H9 (cell line): ENCODE measurements around the gene ITPK1. TPM values are rescaled to one million over a fixed set of nuclear protein-coding genes. Genes with fewer than 3 reads are reported as not detected.

Experiments
- DNase-seq: peaks from one replicate; pipeline ENCODE4 v3.0.0-alpha.2; 2017
- H2AFZ ChIP-seq: one replicate; pipeline ENCODE4 v1.6.1; 2013; ENCODE audit warnings: mild to moderate bottlenecking, low read length, control low read depth, moderate library complexity
- H2AK5ac ChIP-seq: 2 replicates; pipeline ENCODE4 v1.6.1; 2013; ENCODE audit warnings: low read length, control low read depth, mixed read lengths; ENCODE audit not compliant: insufficient read length
- H2BK120ac ChIP-seq: one replicate; pipeline ENCODE4 v1.6.1; 2013; ENCODE audit warnings: low read depth, mild to moderate bottlenecking, low read length, control low read depth, inconsistent platforms; ENCODE audit not compliant: poor library complexity, severe bottlenecking
- H2BK12ac ChIP-seq: 2 replicates; pipeline ENCODE4 v1.6.1; 2013; ENCODE audit warnings: low read length, control low read depth, mixed read lengths, low read depth; ENCODE audit not compliant: insufficient read length
- H2BK15ac ChIP-seq: 2 replicates; pipeline ENCODE4 v1.6.1; 2013; ENCODE audit warnings: low read depth, low read length, control low read depth
- H2BK20ac ChIP-seq: one replicate; pipeline ENCODE4 v1.6.1; 2013; ENCODE audit warnings: low read depth, mild to moderate bottlenecking, low read length, control low read depth, inconsistent platforms; ENCODE audit not compliant: poor library complexity, severe bottlenecking
- H2BK5ac ChIP-seq: 2 replicates; pipeline ENCODE4 v1.6.1; 2013; ENCODE audit warnings: low read length, control low read depth, mixed read lengths; ENCODE audit not compliant: insufficient read length
- H3K14ac ChIP-seq: 2 replicates; pipeline ENCODE4 v1.6.1; 2013; ENCODE audit warnings: low read length, control low read depth; ENCODE audit not compliant: insufficient read depth
- H3K18ac ChIP-seq: 2 replicates; pipeline ENCODE4 v1.6.1; 2013; ENCODE audit warnings: low read depth, mild to moderate bottlenecking, mixed read lengths, low read length, control low read depth; ENCODE audit not compliant: insufficient read length
- H3K23ac ChIP-seq: 2 replicates; pipeline ENCODE4 v1.6.1; 2013; ENCODE audit warnings: low read length, control low read depth, mixed read lengths, low read depth; ENCODE audit not compliant: insufficient read length
- H3K23me2 ChIP-seq: 2 replicates; pipeline ENCODE4 v1.6.1; 2013; ENCODE audit warnings: low read depth, mild to moderate bottlenecking, mixed read lengths, low read length, control low read depth; ENCODE audit not compliant: insufficient read length, poor library complexity, severe bottlenecking
- H3K27ac ChIP-seq: 2 replicates; pipeline ENCODE4 v1.5.1; 2013; ENCODE audit warnings: low read length, control low read depth, mixed read lengths, low read depth; ENCODE audit not compliant: insufficient read length
- H3K27me3 ChIP-seq: 2 replicates; pipeline ENCODE4 v1.6.1; 2013; ENCODE audit warnings: low read length, control low read depth, inconsistent platforms; ENCODE audit not compliant: insufficient read depth
- H3K4ac ChIP-seq: 2 replicates; pipeline ENCODE4 v1.6.1; 2013; ENCODE audit warnings: low read depth, mild to moderate bottlenecking, control low read depth, inconsistent platforms, low read length, moderate library complexity
- H3K4me1 ChIP-seq: 2 replicates; pipeline ENCODE4 v1.6.1; 2013; ENCODE audit warnings: low read length, control low read depth, inconsistent platforms; ENCODE audit not compliant: insufficient read depth
- H3K4me2 ChIP-seq: 2 replicates; pipeline ENCODE4 v1.6.1; 2013; ENCODE audit warnings: low read length, control low read depth, mixed read lengths; ENCODE audit not compliant: insufficient read length, insufficient read depth
- H3K56ac ChIP-seq: 2 replicates; pipeline ENCODE4 v1.6.1; 2013; ENCODE audit warnings: low read depth, mild to moderate bottlenecking, mixed read lengths, low read length, control low read depth; ENCODE audit not compliant: insufficient read length
- H3K79me1 ChIP-seq: 2 replicates; pipeline ENCODE4 v1.6.1; 2013; ENCODE audit warnings: low read depth, mild to moderate bottlenecking, moderate library complexity, low read length, control low read depth, inconsistent platforms; ENCODE audit not compliant: insufficient read depth, poor library complexity, severe bottlenecking
- H3K79me2 ChIP-seq: 2 replicates; pipeline ENCODE4 v1.6.1; 2013; ENCODE audit warnings: low read length, control low read depth, inconsistent platforms; ENCODE audit not compliant: insufficient read depth
- H3K9ac ChIP-seq: 2 replicates; pipeline ENCODE4 v1.6.1; 2013; ENCODE audit warnings: low read length, control low read depth, mixed read lengths; ENCODE audit not compliant: insufficient read length; ENCODE audit errors: extremely low read depth
- H3K9me3 ChIP-seq: one replicate; pipeline ENCODE4 v1.6.1; 2013; ENCODE audit warnings: low read depth, low read length, inconsistent platforms; ENCODE audit not compliant: control insufficient read depth
- H3T11ph ChIP-seq: one replicate; pipeline ENCODE4 v1.6.1; 2013; ENCODE audit warnings: mild to moderate bottlenecking, low read length, control low read depth, inconsistent platforms
- H4K20me1 ChIP-seq: one replicate; pipeline ENCODE4 v1.6.1; 2013; ENCODE audit not compliant: control insufficient read depth, insufficient read length, insufficient read depth
- H4K5ac ChIP-seq: 2 replicates; pipeline ENCODE4 v1.6.1; 2013; ENCODE audit warnings: low read depth, mild to moderate bottlenecking, mixed read lengths, low read length, control low read depth; ENCODE audit not compliant: insufficient read length
- H4K8ac ChIP-seq: replicated peaks from 2 replicates; pipeline ENCODE4 v1.6.1; 2013; ENCODE audit warnings: low read length, control low read depth, mixed read lengths, low read depth; ENCODE audit not compliant: insufficient read length
- H4K91ac ChIP-seq: 2 replicates; pipeline ENCODE4 v1.6.1; 2013; ENCODE audit warnings: low read depth, mild to moderate bottlenecking, moderate library complexity, mixed read lengths, low read length, control low read depth; ENCODE audit not compliant: insufficient read length
- H3K27ac Mint-ChIP-seq, 3 experiments: 2 replicates in 2 of 3; 3 replicates in 1 of 3; pipeline ENCODE4 v1.8.0; 2020 to 2021; ENCODE audit warnings: mixed read lengths in 3 of 3, mild to moderate bottlenecking in 1 of 3, moderate library complexity in 1 of 3
- H3K27me3 Mint-ChIP-seq: 2 replicates; pipeline ENCODE4 v1.8.0; 2021; ENCODE audit warnings: low read depth, mild to moderate bottlenecking, moderate library complexity, mixed read lengths
- H3K36me3 Mint-ChIP-seq, 3 experiments: 2 replicates in 2 of 3; 3 replicates in 1 of 3; pipeline ENCODE4 v1.8.0; 2020 to 2021; ENCODE audit warnings: low read depth in 3 of 3, mixed read lengths in 3 of 3; ENCODE audit not compliant: insufficient read depth in 1 of 3
- H3K4me1 Mint-ChIP-seq, 2 experiments: 2 replicates each; pipeline ENCODE4 v1.8.0; 2020; ENCODE audit warnings: mixed read lengths in 2 of 2
- H3K4me3 Mint-ChIP-seq, 2 experiments: 2 replicates in 1 of 2; 3 replicates in 1 of 2; pipeline ENCODE4 v1.8.0; 2020 to 2021; ENCODE audit warnings: mild to moderate bottlenecking in 2 of 2, mixed read lengths in 2 of 2, moderate library complexity in 1 of 2
- H3K9me3 Mint-ChIP-seq, 2 experiments: 2 replicates in 1 of 2; 3 replicates in 1 of 2; pipeline ENCODE4 v1.8.0; 2020; ENCODE audit warnings: mild to moderate bottlenecking in 2 of 2, mixed read lengths in 2 of 2, moderate library complexity in 1 of 2
- WGBS: extraction: QIAGEN DNeasy Blood & Tissue Kit; methylation state at CpG from one replicate; pipeline ENCODE4 v1.1.7; 2013; ENCODE audit warnings: missing lambda C conversion rate, low lambda C conversion rate, mixed read lengths; ENCODE audit not compliant: insufficient read length; ENCODE audit errors: extremely low coverage; 5-methylcytosine and 5-hydroxymethylcytosine counted together
- total RNA-seq: library from RNA; stranded (reverse); gene quantifications from 2 replicates; pipeline ENCODE4 v1.2.1, GENCODE V29; 2021
- TF ChIP-seq, protein P1 (sequence below): fragments of 200-600 bp; sonication (generic); conservative IDR thresholded peaks from 3 replicates; pipeline ENCODE4 v1.8.0; 2021; ENCODE audit warnings: antibody characterized with exemption, mild to moderate bottlenecking

Gene ITPK1
- total RNA-seq, 1 experiment from 2014 or later = 92.7 TPM

DNA sequence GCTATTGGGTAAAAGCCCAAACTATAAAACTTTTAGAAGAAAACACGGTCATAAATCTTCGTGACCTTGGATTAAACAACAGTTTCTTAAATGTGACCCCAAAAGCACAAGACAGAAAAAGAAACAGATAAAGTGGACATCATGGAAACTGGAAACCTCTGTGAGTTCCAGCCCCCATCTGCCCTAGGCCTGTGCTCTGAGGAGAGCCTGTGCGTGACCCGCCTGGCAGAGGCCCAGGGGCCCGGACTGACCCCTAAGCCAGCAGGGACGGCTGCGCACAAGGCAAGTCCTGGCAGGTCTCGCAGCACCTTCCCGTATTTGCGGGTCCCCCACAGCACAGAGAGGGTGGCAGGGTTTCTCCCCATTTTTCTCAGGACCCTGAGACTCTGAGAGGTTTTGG, 116.8 kb downstream of the ITPK1 start:
- DNase-seq = no peak
- TF ChIP-seq, protein P1, sequence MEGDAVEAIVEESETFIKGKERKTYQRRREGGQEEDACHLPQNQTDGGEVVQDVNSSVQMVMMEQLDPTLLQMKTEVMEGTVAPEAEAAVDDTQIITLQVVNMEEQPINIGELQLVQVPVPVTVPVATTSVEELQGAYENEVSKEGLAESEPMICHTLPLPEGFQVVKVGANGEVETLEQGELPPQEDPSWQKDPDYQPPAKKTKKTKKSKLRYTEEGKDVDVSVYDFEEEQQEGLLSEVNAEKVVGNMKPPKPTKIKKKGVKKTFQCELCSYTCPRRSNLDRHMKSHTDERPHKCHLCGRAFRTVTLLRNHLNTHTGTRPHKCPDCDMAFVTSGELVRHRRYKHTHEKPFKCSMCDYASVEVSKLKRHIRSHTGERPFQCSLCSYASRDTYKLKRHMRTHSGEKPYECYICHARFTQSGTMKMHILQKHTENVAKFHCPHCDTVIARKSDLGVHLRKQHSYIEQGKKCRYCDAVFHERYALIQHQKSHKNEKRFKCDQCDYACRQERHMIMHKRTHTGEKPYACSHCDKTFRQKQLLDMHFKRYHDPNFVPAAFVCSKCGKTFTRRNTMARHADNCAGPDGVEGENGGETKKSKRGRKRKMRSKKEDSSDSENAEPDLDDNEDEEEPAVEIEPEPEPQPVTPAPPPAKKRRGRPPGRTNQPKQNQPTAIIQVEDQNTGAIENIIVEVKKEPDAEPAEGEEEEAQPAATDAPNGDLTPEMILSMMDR = no peak

More for the DNA sequence above, 116.8 kb downstream of the ITPK1 start:
- H3K23me2 ChIP-seq = no peaks in the 10 kb centered on the region
- no peak overlapping the region for H2BK15ac ChIP-seq
- no peak overlapping the region for H3K14ac ChIP-seq
- H3K9me3 Mint-ChIP-seq = no peaks in the 10 kb centered on the region
- peaks cover under 1 to 3% (median under 1%) of the 10 kb centered on the region in 3 experiments; a peak in 4 of 7 replicates for H3K36me3 Mint-ChIP-seq
- no peak overlapping the region for H2AFZ ChIP-seq
- H3T11ph ChIP-seq = no peak overlapping the region
- no CpG with 5 or more reads among the region's 10 CpGs for WGBS
- no peak overlapping the region for H3K23ac ChIP-seq
- no peak overlapping the region for H3K27ac Mint-ChIP-seq
- H2BK20ac ChIP-seq = no peak overlapping the region
- no peak overlapping the region for H3K9ac ChIP-seq
- no peak overlapping the region for H3K18ac ChIP-seq
- no peak overlapping the region for H2BK5ac ChIP-seq
- H3K4me1 Mint-ChIP-seq = peaks cover 18 to 22% of the 10 kb centered on the region in 2 experiments
- H3K56ac ChIP-seq = no peak overlapping the region
- peaks cover 5% of the 10 kb centered on the region for H3K79me1 ChIP-seq
- H3K4ac ChIP-seq = no peak overlapping the region
- H3K4me1 ChIP-seq = no peaks in the 10 kb centered on the region
- no peaks in the 10 kb centered on the region for H3K9me3 ChIP-seq
- H3K27me3 Mint-ChIP-seq = no peaks in the 10 kb centered on the region; the same call in 1 of the 2 replicates
- H4K20me1 ChIP-seq = no peaks in the 10 kb centered on the region
- no peak overlapping the region for H3K4me3 Mint-ChIP-seq
- no peaks in the 10 kb centered on the region for H3K79me2 ChIP-seq
- no peak overlapping the region for H3K4me2 ChIP-seq
- no peak overlapping the region for H3K27ac ChIP-seq
- no peak overlapping the region for H4K91ac ChIP-seq
- no peak overlapping the region for H2BK120ac ChIP-seq
- H2BK12ac ChIP-seq = no peak overlapping the region
- no peaks in the 10 kb centered on the region for H3K27me3 ChIP-seq
- H2AK5ac ChIP-seq = no peak overlapping the region
- no peak overlapping the region for H4K5ac ChIP-seq
- H4K8ac ChIP-seq = no peak overlapping the region
